ENCODE results near the gene TXNRD1. TPM values are rescaled to one million over a fixed set of nuclear protein-coding genes. Genes with fewer than 3 reads are reported as not detected.
"Not testable (repeated sequence)": the region's sequence is repeated elsewhere in the genome, so short reads cannot be mapped to it uniquely, and the experiment has no call there.

The TXNRD1 gene
- total RNA-seq, result 10 to 100 TPM; 82.7 to 82.8 TPM

- peak; percentile 90 for DNase-seq
- Mint-ChIP-seq H3K36me3 (no peaks in the 10 kb centered on the region), H3K27ac (peak within 1 kb of the TSS; percentile 9), H3K4me1 (ENCODE audit: low read depth) (peaks cover 38% of the 10 kb centered on the region), H3K9me3 (no peaks in the 10 kb centered on the region), H3K27me3 (peaks cover 1% of the 10 kb centered on the region), H3K4me3 (peak within 1 kb of the TSS; percentile 74)
- POLR2A ChIA-PET, result interaction anchor here (2.5 kb wide), 1 partner anchor 72 kb away, joined by 15 read pairs; no protein-coding TSS in a partner anchor
- CTCF ChIA-PET, result interaction anchor here (0.6 to 7.6 kb wide), 8 partner anchors 11 to 410 kb away, joined by 3 to 57 read pairs (median 5); partner anchors contain the start of gene EID3
- intact Hi-C loops (cut with micrococcal nuclease), result loop anchor here (1.0 to 5.0 kb wide), 4 partner anchors 71 to 472 kb away; partner anchors contain the start of gene EID3
Observed at GRCh38 chr12:104215638-104216297, at the start of gene TXNRD1. TXNRD1 (plus strand) TSS chr12:104215779; CDS start chr12:104215803, 24 bp downstream.

GRCh38 chr12:104165801-104166200 lies 49.8 kb upstream of the TXNRD1 start:
- H3K36me3 Mint-ChIP-seq, result no peaks in the 10 kb centered on the region
- DNase-seq, result no peak
- no peaks in the 10 kb centered on the region for H3K4me1 Mint-ChIP-seq (ENCODE audit: low read depth)
- ChIA-PET POLR2A (no interaction called here), CTCF (interaction anchor here (0.6 kb wide), 1 partner anchor 1214 kb away, joined by 3 read pairs; no protein-coding TSS in a partner anchor)
- H3K27me3 Mint-ChIP-seq, result no peaks in the 10 kb centered on the region
- H3K27ac Mint-ChIP-seq, result no peak overlapping the region
- H3K4me3 Mint-ChIP-seq, result no peak overlapping the region
- no peaks in the 10 kb centered on the region for H3K9me3 Mint-ChIP-seq
- intact Hi-C loops (cut with micrococcal nuclease), result no loop called here

GRCh38 chr12:104166465-104166864 lies 49.1 kb upstream of the TXNRD1 start:
- ChIA-PET POLR2A (no interaction called here), CTCF (no interaction called here)
- no peak for DNase-seq
- no peak overlapping the region for H3K4me3 Mint-ChIP-seq
- no peaks in the 10 kb centered on the region for H3K27me3 Mint-ChIP-seq
- no peaks in the 10 kb centered on the region for H3K9me3 Mint-ChIP-seq
- H3K4me1 Mint-ChIP-seq (ENCODE audit: low read depth), result no peaks in the 10 kb centered on the region
- intact Hi-C loops (cut with micrococcal nuclease), result no loop called here
- no peak overlapping the region for H3K27ac Mint-ChIP-seq
- H3K36me3 Mint-ChIP-seq, result no peaks in the 10 kb centered on the region

DNA sequence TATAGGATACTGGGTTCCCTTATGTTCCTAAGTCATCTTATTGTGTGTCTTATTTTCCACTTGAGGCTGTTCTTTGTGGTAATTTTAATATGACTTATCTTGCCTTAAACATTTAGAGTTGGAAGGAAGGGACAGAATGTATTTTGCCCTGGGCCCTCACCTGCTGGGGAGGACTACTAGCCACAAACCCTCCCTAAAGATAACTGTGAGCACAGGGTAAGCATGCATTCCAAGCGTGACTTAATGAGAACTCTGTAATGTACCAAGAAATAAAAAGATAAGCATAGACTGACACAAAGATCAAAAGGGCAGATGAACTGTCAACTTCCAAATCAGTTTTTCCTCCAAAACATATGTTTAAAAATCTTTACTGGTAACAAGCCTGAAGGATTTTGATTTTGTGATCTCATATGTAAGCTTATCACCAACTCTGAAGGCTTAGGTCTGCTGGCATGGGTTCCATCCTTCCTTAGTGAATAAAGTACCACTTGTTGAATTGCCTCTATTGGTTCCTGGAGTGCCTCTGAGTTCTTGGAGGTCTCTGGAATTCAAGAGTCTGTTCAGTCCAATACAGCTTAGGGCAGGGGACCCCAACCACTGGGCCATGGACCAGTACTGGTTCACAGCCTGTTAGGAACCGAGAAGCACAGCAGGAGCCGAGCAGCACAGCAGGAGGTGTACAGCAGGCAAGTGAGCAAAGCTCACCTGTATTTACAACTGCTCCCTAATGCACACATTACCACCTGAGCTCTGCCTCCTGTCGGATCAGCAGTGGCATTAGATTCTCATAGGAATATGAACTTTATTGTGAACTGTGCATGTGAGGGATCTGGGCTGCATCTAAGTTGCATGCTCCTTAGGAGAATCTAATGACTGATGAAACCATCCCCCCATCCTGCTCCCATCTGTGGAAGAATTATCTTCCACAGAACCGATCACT lies 47.8 kb upstream of the TXNRD1 start:
- DNase-seq, result no peak
- intact Hi-C loops (cut with micrococcal nuclease), result no loop called here
- Mint-ChIP-seq H3K27ac (no peak overlapping the region), H3K9me3 (no peaks in the 10 kb centered on the region), H3K4me1 (ENCODE audit: low read depth) (no peaks in the 10 kb centered on the region), H3K36me3 (no peaks in the 10 kb centered on the region), H3K4me3 (no peak overlapping the region), H3K27me3 (no peaks in the 10 kb centered on the region)
- ChIA-PET POLR2A (no interaction called here), CTCF (no interaction called here)

DNA sequence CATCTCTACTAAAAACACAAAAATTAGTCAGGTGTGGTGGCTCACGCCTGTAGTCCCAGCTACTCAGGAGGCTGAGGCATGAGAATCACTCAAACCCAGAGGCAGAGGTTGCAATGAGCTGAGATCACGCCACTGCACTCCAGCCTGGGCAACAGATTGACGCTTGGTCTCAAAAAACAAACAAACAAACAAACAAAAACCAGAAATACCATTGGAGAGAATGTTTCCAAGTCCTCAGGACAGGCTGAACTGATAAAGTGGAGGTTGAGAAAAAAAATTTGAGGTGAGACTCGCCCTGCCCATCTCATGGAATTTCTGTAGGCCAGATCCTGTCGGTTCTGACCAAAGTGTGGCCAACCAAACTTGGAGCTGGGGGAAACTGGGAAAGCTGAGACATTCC lies 47.0 kb upstream of the TXNRD1 start:
- no peak for DNase-seq
- H3K27ac Mint-ChIP-seq, result no peak overlapping the region
- intact Hi-C loops (cut with micrococcal nuclease), result no loop called here
- H3K27me3 Mint-ChIP-seq, result no peaks in the 10 kb centered on the region
- H3K4me1 Mint-ChIP-seq (ENCODE audit: low read depth), result no peaks in the 10 kb centered on the region
- no peaks in the 10 kb centered on the region for H3K9me3 Mint-ChIP-seq
- no peak overlapping the region for H3K4me3 Mint-ChIP-seq
- H3K36me3 Mint-ChIP-seq, result no peaks in the 10 kb centered on the region
- ChIA-PET CTCF (no interaction called here), POLR2A (no interaction called here)

- Mint-ChIP-seq H3K36me3 (no peaks in the 10 kb centered on the region), H3K27ac (no peak overlapping the region), H3K9me3 (no peaks in the 10 kb centered on the region), H3K4me1 (ENCODE audit: low read depth) (no peaks in the 10 kb centered on the region), H3K27me3 (no peaks in the 10 kb centered on the region), H3K4me3 (no peak overlapping the region)
- ChIA-PET CTCF (no interaction called here), POLR2A (no interaction called here)
- intact Hi-C loops (cut with micrococcal nuclease), result no loop called here
- DNase-seq, result no peak
Observed at GRCh38 chr12:104171785-104172569, 43.6 kb upstream of the TXNRD1 start.

DNA sequence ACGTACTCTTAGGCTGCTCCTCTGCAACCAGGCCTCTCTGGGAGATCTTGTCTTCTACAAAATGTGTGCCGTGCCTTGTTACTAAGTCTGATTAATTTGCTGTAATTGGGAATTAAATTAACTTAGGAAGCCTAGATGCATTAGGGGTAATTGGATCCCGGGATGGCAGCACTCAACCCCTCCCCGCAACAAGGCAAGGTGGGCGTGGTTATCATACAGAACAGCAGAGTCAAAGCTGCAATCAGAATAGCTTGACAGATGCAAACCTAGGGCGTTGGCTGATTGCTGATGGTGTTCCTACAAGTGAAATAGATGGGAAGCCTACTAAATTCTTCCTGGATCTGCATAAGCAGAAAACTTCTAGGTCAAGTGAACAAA lies 43.0 kb upstream of the TXNRD1 start:
- H3K36me3 Mint-ChIP-seq, result no peaks in the 10 kb centered on the region
- no peak for DNase-seq
- no peaks in the 10 kb centered on the region for H3K27me3 Mint-ChIP-seq
- CTCF ChIA-PET, result no interaction called here
- no peak overlapping the region for H3K27ac Mint-ChIP-seq
- intact Hi-C loops (cut with micrococcal nuclease), result no loop called here
- H3K9me3 Mint-ChIP-seq, result no peaks in the 10 kb centered on the region
- POLR2A ChIA-PET, result no interaction called here
- H3K4me3 Mint-ChIP-seq, result no peak overlapping the region
- H3K4me1 Mint-ChIP-seq (ENCODE audit: low read depth), result peaks cover 3% of the 10 kb centered on the region

DNA sequence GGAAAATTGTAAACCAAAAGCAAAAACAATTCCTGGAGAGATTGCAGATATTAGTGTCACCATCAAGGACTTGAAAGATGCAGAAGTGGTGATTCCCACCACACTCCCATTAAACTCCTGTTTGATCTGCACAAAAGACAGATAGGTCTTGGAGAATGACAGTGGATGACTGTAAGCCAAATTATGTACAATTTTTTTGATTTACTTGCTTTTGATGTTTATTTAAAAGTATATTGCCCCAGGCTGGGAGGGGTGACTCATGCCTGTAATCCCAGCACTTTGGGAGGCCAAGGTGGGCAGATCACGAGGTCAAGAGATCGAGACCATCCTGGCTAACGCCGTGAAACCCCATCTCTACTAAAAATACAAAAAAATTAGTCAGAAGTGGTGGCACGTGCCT lies 41.8 kb upstream of the TXNRD1 start:
- H3K36me3 Mint-ChIP-seq; intact Hi-C loops (cut with micrococcal nuclease); DNase-seq; H3K4me3 Mint-ChIP-seq; H3K4me1 Mint-ChIP-seq (ENCODE audit: low read depth); CTCF ChIA-PET; H3K9me3 Mint-ChIP-seq; H3K27me3 Mint-ChIP-seq; POLR2A ChIA-PET; H3K27ac Mint-ChIP-seq: not testable (repeated sequence)

- intact Hi-C loops (cut with micrococcal nuclease), result no loop called here
- H3K9me3 Mint-ChIP-seq, result no peaks in the 10 kb centered on the region
- H3K27me3 Mint-ChIP-seq, result no peaks in the 10 kb centered on the region
- H3K4me3 Mint-ChIP-seq, result no peak overlapping the region
- DNase-seq, result no peak
- H3K36me3 Mint-ChIP-seq, result no peaks in the 10 kb centered on the region
- no peak overlapping the region for H3K27ac Mint-ChIP-seq
- H3K4me1 Mint-ChIP-seq (ENCODE audit: low read depth), result peaks cover 8% of the 10 kb centered on the region
- CTCF ChIA-PET, result no interaction called here
- POLR2A ChIA-PET, result no interaction called here
Observed at GRCh38 chr12:104175726-104176247, 39.8 kb upstream of the TXNRD1 start.

DNA sequence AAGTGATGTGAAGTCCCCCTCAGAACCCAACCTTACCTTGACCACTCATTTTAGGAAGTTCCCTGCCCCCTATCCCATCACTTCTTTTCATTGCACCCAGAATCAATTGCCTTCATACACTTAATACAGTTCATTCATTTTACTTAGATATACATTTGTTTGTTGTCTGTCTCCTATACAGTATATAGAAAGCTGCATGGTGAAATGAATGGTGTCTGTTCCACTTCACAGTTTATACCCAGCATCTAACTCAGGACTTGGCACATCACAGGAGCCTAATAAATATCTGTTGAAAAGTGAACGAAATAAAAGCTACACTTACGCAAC lies 38.3 kb upstream of the TXNRD1 start:
- H3K4me1 Mint-ChIP-seq (ENCODE audit: low read depth), result peaks cover 8% of the 10 kb centered on the region
- POLR2A ChIA-PET, result no interaction called here
- no peak for DNase-seq
- no peaks in the 10 kb centered on the region for H3K9me3 Mint-ChIP-seq
- no peaks in the 10 kb centered on the region for H3K36me3 Mint-ChIP-seq
- intact Hi-C loops (cut with micrococcal nuclease), result no loop called here
- H3K27me3 Mint-ChIP-seq, result no peaks in the 10 kb centered on the region
- H3K27ac Mint-ChIP-seq, result no peak overlapping the region
- CTCF ChIA-PET, result no interaction called here
- no peak overlapping the region for H3K4me3 Mint-ChIP-seq

- Mint-ChIP-seq H3K4me1 (ENCODE audit: low read depth) (peaks cover 8% of the 10 kb centered on the region), H3K4me3 (no peak overlapping the region), H3K36me3 (no peaks in the 10 kb centered on the region), H3K27me3 (no peaks in the 10 kb centered on the region), H3K9me3 (no peaks in the 10 kb centered on the region), H3K27ac (no peak overlapping the region)
- CTCF ChIA-PET, result no interaction called here
- DNase-seq, result peak; percentile 39
- intact Hi-C loops (cut with micrococcal nuclease), result no loop called here
- POLR2A ChIA-PET, result no interaction called here
Observed at GRCh38 chr12:104177663-104178501, 37.7 kb upstream of the TXNRD1 start.

All from activated CD4-positive, alpha-beta memory T cell treated with anti-CD3 and anti-CD28 coated beads for 36 hours (primary cell).